ENCODE measurements around the gene ARPIN. TPM values are rescaled to one million over a fixed set of nuclear protein-coding genes. Genes with fewer than 3 reads are reported as not detected.
"Not testable (repeated sequence)": the region's sequence is repeated elsewhere in the genome, so short reads cannot be mapped to it uniquely, and the experiment has no call there.

Gene ARPIN
- not detected in 2 replicates for total RNA-seq

GRCh38 chr15:89912674-89913396 lies at the start of gene ARPIN:
Gene ARPIN (minus strand): TSS chr15:89912952. CDS start chr15:89912835, 117 bp downstream.
- no peak for DNase-seq (ENCODE audit: low spot score)
- H3K4me3 Mint-ChIP-seq: peak within 1 kb of the TSS; percentile 7
- H3K4me1 Mint-ChIP-seq (ENCODE audit: low read depth): no peaks in the 10 kb centered on the region
- peaks cover 48% of the 10 kb centered on the region for H3K27me3 Mint-ChIP-seq (ENCODE audit: insufficient read depth)
- no peaks in the 10 kb centered on the region for H3K9me3 Mint-ChIP-seq
- H3K36me3 Mint-ChIP-seq (ENCODE audit: low read depth): no peaks in the 10 kb centered on the region
- intact Hi-C loops (cut with micrococcal nuclease): no loop called here
- no peak within 1 kb of the TSS for H3K27ac Mint-ChIP-seq

GRCh38 chr15:89958107-89958805 lies 45.5 kb upstream of the ARPIN start:
- Mint-ChIP-seq H3K4me1 (ENCODE audit: low read depth) (no peaks in the 10 kb centered on the region), H3K9me3 (no peaks in the 10 kb centered on the region), H3K27me3 (ENCODE audit: insufficient read depth) (no peaks in the 10 kb centered on the region), H3K36me3 (ENCODE audit: low read depth) (no peaks in the 10 kb centered on the region), H3K27ac (no peak overlapping the region), H3K4me3 (no peak overlapping the region)
- DNase-seq (ENCODE audit: low spot score): no peak
- intact Hi-C loops (cut with micrococcal nuclease): no loop called here

GRCh38 chr15:89955449-89955998 lies 42.8 kb upstream of the ARPIN start:
- H3K4me3 Mint-ChIP-seq; H3K27me3 Mint-ChIP-seq (ENCODE audit: insufficient read depth); intact Hi-C loops (cut with micrococcal nuclease); H3K9me3 Mint-ChIP-seq; H3K4me1 Mint-ChIP-seq (ENCODE audit: low read depth); H3K27ac Mint-ChIP-seq; H3K36me3 Mint-ChIP-seq (ENCODE audit: low read depth); DNase-seq (ENCODE audit: low spot score): not testable (repeated sequence)

- H3K36me3 Mint-ChIP-seq (ENCODE audit: low read depth): no peaks in the 10 kb centered on the region
- H3K27ac Mint-ChIP-seq: no peak overlapping the region
- no peaks in the 10 kb centered on the region for H3K4me1 Mint-ChIP-seq (ENCODE audit: low read depth)
- no peak for DNase-seq (ENCODE audit: low spot score)
- peaks cover 5% of the 10 kb centered on the region for H3K27me3 Mint-ChIP-seq (ENCODE audit: insufficient read depth)
- no peaks in the 10 kb centered on the region for H3K9me3 Mint-ChIP-seq
- intact Hi-C loops (cut with micrococcal nuclease): no loop called here
- H3K4me3 Mint-ChIP-seq: no peak overlapping the region
These were observed 41.8 kb upstream of the ARPIN start for GRCh38 chr15:89954541-89954940.

GRCh38 chr15:89948796-89949195 lies 36.0 kb upstream of the ARPIN start:
- Mint-ChIP-seq H3K4me1 (ENCODE audit: low read depth) (no peaks in the 10 kb centered on the region), H3K9me3 (no peaks in the 10 kb centered on the region), H3K36me3 (ENCODE audit: low read depth) (no peaks in the 10 kb centered on the region), H3K27me3 (ENCODE audit: insufficient read depth) (peaks cover 8% of the 10 kb centered on the region), H3K4me3 (no peak overlapping the region), H3K27ac (no peak overlapping the region)
- intact Hi-C loops (cut with micrococcal nuclease): no loop called here
- no peak for DNase-seq (ENCODE audit: low spot score)

- intact Hi-C loops (cut with micrococcal nuclease): no loop called here
- DNase-seq (ENCODE audit: low spot score): no peak
- no peaks in the 10 kb centered on the region for H3K9me3 Mint-ChIP-seq
- H3K27me3 Mint-ChIP-seq (ENCODE audit: insufficient read depth): peaks cover 3% of the 10 kb centered on the region
- peaks cover 2% of the 10 kb centered on the region for H3K36me3 Mint-ChIP-seq (ENCODE audit: low read depth)
- H3K4me3 Mint-ChIP-seq: no peak overlapping the region
- H3K27ac Mint-ChIP-seq: no peak overlapping the region
- no peaks in the 10 kb centered on the region for H3K4me1 Mint-ChIP-seq (ENCODE audit: low read depth)
These were observed 34.6 kb upstream of the ARPIN start for GRCh38 chr15:89947385-89947784.

- intact Hi-C loops (cut with micrococcal nuclease): no loop called here
- no peaks in the 10 kb centered on the region for H3K9me3 Mint-ChIP-seq
- no peak overlapping the region for H3K27ac Mint-ChIP-seq
- peaks cover 2% of the 10 kb centered on the region for H3K36me3 Mint-ChIP-seq (ENCODE audit: low read depth)
- DNase-seq (ENCODE audit: low spot score): no peak
- H3K27me3 Mint-ChIP-seq (ENCODE audit: insufficient read depth): peaks cover 5% of the 10 kb centered on the region
- no peaks in the 10 kb centered on the region for H3K4me1 Mint-ChIP-seq (ENCODE audit: low read depth)
- no peak overlapping the region for H3K4me3 Mint-ChIP-seq
These were observed 34.0 kb upstream of the ARPIN start for GRCh38 chr15:89946681-89947299.

- H3K9me3 Mint-ChIP-seq; H3K36me3 Mint-ChIP-seq (ENCODE audit: low read depth); intact Hi-C loops (cut with micrococcal nuclease): not testable (repeated sequence)
These were observed 31.0 kb upstream of the ARPIN start for GRCh38 chr15:89943721-89944120.

GRCh38 chr15:89939910-89940309 lies 27.2 kb upstream of the ARPIN start:
- peaks cover 25% of the 10 kb centered on the region for H3K4me1 Mint-ChIP-seq (ENCODE audit: low read depth)
- H3K4me3 Mint-ChIP-seq: no peak overlapping the region
- H3K27me3 Mint-ChIP-seq (ENCODE audit: insufficient read depth): peaks cover 24% of the 10 kb centered on the region
- DNase-seq (ENCODE audit: low spot score): no peak
- H3K36me3 Mint-ChIP-seq (ENCODE audit: low read depth): peaks cover 2% of the 10 kb centered on the region
- intact Hi-C loops (cut with micrococcal nuclease): loop anchor here (5.0 kb wide), 2 partner anchors 32 to 132 kb away; no protein-coding TSS in a partner anchor
- no peaks in the 10 kb centered on the region for H3K9me3 Mint-ChIP-seq
- no peak overlapping the region for H3K27ac Mint-ChIP-seq

More at GRCh38 chr15:89943721-89944120, 31.0 kb upstream of the ARPIN start:
- H3K27ac Mint-ChIP-seq; H3K4me1 Mint-ChIP-seq (ENCODE audit: low read depth); DNase-seq (ENCODE audit: low spot score); H3K4me3 Mint-ChIP-seq: not testable (repeated sequence)
- H3K27me3 Mint-ChIP-seq (ENCODE audit: insufficient read depth): peaks cover 19% of the 10 kb centered on the region

- not testable (repeated sequence) for H3K4me3 Mint-ChIP-seq; H3K27ac Mint-ChIP-seq; H3K36me3 Mint-ChIP-seq (ENCODE audit: low read depth); H3K9me3 Mint-ChIP-seq; DNase-seq (ENCODE audit: low spot score)
- peaks cover 25% of the 10 kb centered on the region for H3K4me1 Mint-ChIP-seq (ENCODE audit: low read depth)
- intact Hi-C loops (cut with micrococcal nuclease): loop anchor here (5.0 kb wide), 2 partner anchors 33 to 133 kb away; no protein-coding TSS in a partner anchor
- H3K27me3 Mint-ChIP-seq (ENCODE audit: insufficient read depth): peaks cover 24% of the 10 kb centered on the region
These were observed 26.6 kb upstream of the ARPIN start for GRCh38 chr15:89939377-89939776.

GRCh38 chr15:89937365-89938350 lies 24.9 kb upstream of the ARPIN start:
- DNase-seq (ENCODE audit: low spot score): no peak
- no peak overlapping the region for H3K27ac Mint-ChIP-seq
- no peak overlapping the region for H3K4me3 Mint-ChIP-seq
- H3K4me1 Mint-ChIP-seq (ENCODE audit: low read depth): peaks cover 25% of the 10 kb centered on the region
- no peaks in the 10 kb centered on the region for H3K36me3 Mint-ChIP-seq (ENCODE audit: low read depth)
- H3K27me3 Mint-ChIP-seq (ENCODE audit: insufficient read depth): peaks cover 33% of the 10 kb centered on the region
- intact Hi-C loops (cut with micrococcal nuclease): loop anchor here (5.0 kb wide), 2 partner anchors 35 to 135 kb away; no protein-coding TSS in a partner anchor
- H3K9me3 Mint-ChIP-seq: no peaks in the 10 kb centered on the region

GRCh38 chr15:89936786-89937265 lies 24.1 kb upstream of the ARPIN start:
- Mint-ChIP-seq H3K27me3 (ENCODE audit: insufficient read depth) (peaks cover 35% of the 10 kb centered on the region), H3K36me3 (ENCODE audit: low read depth) (no peaks in the 10 kb centered on the region), H3K4me1 (ENCODE audit: low read depth) (peaks cover 25% of the 10 kb centered on the region), H3K4me3 (peak overlapping the region; percentile 1), H3K9me3 (no peaks in the 10 kb centered on the region), H3K27ac (no peak overlapping the region)
- intact Hi-C loops (cut with micrococcal nuclease): loop anchor here (5.0 kb wide), 2 partner anchors 35 to 135 kb away; no protein-coding TSS in a partner anchor
- no peak for DNase-seq (ENCODE audit: low spot score)
